GM18502 (cell line): ENCODE data around the gene PPP4R3B.

Experiments used
- ATAC-seq: cut with Tn5 transposase; IDR thresholded peaks from one replicate; pipeline ENCODE4 v1.9.1; 2021; ENCODE audit warnings: mild to moderate bottlenecking; ENCODE audit not compliant: unreplicated experiment, poor library complexity

Gene PPP4R3B

GRCh38 chr2:55524884-55525437 lies 92.5 kb downstream of the PPP4R3B start:
- no peak for ATAC-seq

- ATAC-seq, result peak; percentile 16
Observed at GRCh38 chr2:55519938-55520885, 97.2 kb downstream of the PPP4R3B start.

- ATAC-seq, result peak; percentile 2
Observed at GRCh38 chr2:55518841-55519165, 98.6 kb downstream of the PPP4R3B start.

- ATAC-seq, result no peak
Observed at GRCh38 chr2:55511508-55512124, 105.8 kb downstream of the PPP4R3B start.

GRCh38 chr2:55502590-55503141 lies 114.8 kb downstream of the PPP4R3B start:
- no peak for ATAC-seq

- no peak for ATAC-seq
Observed at GRCh38 chr2:55500025-55500424, 117.4 kb downstream of the PPP4R3B start.

- ATAC-seq, result no peak
Observed at GRCh38 chr2:55498582-55498981, 118.8 kb downstream of the PPP4R3B start.
